Measurements from ENCODE around the gene RIPK1. TPM values are rescaled to one million over a fixed set of nuclear protein-coding genes. Genes with fewer than 3 reads are reported as not detected.
A peak's percentile ranks its signal among the peaks of the same experiment; 100 is the strongest.
"Not testable (repeated sequence)": the region's sequence is repeated elsewhere in the genome, so short reads cannot be mapped to it uniquely, and the experiment has no call there.

Gene RIPK1
- total RNA-seq, 3 donors from 2014 or later = 16.5 to 17.4 (median 16.6) TPM

DNA sequence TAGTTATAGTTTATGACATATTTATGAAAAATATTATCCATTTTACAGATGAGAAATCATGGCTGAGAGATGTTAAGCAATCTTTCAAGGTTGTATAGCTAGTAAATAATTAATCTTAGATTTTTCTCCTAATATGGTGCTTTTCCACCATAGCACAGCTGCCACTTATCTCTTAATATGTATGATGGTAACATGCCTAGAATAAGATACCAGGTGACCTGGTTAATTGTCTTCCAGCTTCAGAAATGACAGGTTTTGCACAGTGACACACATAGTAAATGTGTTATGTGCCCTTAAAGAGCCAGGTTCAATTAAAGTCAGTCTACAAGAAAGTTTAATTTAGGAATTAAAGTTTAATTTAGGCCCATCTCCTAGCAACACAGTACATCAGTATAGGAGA is 74.2 kb downstream of the RIPK1 start:
- Mint-ChIP-seq H3K27me3 (ENCODE audit: low read depth) (no peaks in the 10 kb centered on the region), H3K4me3 (no peak overlapping the region), H3K36me3 (ENCODE audit: insufficient read depth) (peaks cover 29% of the 10 kb centered on the region), H3K4me1 (ENCODE audit: low read depth) (no peaks in the 10 kb centered on the region), H3K9me3 (no peaks in the 10 kb centered on the region)
- no peak for DNase-seq
- no peak for ATAC-seq

DNA sequence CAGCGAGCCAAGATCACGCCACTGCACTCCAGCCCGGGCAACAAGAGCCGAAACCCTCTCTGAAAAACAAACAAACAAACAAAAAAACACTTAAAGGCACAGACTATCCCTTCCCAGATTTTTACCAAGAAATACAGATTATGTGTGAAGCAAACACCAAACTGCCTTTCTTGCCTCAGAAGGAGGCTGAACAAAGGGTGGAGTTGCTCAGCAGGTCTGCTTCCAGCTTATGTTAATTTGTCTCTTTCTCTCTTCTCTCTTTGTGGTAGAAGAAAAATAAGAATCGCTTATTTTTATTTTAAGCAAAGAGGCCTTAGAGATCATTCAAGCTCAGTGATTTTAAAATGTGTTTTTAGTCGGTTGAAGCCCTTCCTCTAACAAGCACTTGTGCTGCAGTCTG is 74.9 kb downstream of the RIPK1 start:
- Mint-ChIP-seq H3K4me1 (ENCODE audit: low read depth) (no peaks in the 10 kb centered on the region), H3K4me3 (no peak overlapping the region), H3K9me3 (no peaks in the 10 kb centered on the region), H3K27me3 (ENCODE audit: low read depth) (no peaks in the 10 kb centered on the region), H3K36me3 (ENCODE audit: insufficient read depth) (peaks cover 23% of the 10 kb centered on the region)
- ATAC-seq (no peak), DNase-seq (no peak)

DNA sequence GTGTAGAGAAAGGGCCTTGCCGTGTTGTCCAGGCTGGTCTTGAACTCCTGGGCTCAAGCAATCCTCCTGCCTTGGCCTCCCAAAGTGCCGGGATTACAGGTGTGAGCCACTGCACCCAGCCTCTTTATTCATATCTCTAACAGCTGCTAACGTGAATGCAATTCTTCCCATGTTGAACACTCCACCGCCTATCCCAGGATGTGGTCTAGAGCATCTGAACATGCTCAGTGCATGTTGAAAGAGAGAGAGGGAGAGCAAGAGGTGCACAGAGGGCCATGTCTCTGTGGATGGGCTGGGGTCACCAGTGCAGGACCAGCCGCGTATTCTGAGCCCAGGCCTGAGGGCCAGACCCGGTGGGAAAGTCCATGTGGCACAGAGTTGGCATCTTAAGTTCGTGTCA is 76.3 kb downstream of the RIPK1 start:
- Mint-ChIP-seq H3K36me3 (ENCODE audit: insufficient read depth) (peaks cover 16% of the 10 kb centered on the region), H3K9me3 (no peaks in the 10 kb centered on the region), H3K4me3 (no peak overlapping the region), H3K27me3 (ENCODE audit: low read depth) (no peaks in the 10 kb centered on the region), H3K4me1 (ENCODE audit: low read depth) (no peaks in the 10 kb centered on the region)
- no peak for ATAC-seq
- no peak for DNase-seq

DNA sequence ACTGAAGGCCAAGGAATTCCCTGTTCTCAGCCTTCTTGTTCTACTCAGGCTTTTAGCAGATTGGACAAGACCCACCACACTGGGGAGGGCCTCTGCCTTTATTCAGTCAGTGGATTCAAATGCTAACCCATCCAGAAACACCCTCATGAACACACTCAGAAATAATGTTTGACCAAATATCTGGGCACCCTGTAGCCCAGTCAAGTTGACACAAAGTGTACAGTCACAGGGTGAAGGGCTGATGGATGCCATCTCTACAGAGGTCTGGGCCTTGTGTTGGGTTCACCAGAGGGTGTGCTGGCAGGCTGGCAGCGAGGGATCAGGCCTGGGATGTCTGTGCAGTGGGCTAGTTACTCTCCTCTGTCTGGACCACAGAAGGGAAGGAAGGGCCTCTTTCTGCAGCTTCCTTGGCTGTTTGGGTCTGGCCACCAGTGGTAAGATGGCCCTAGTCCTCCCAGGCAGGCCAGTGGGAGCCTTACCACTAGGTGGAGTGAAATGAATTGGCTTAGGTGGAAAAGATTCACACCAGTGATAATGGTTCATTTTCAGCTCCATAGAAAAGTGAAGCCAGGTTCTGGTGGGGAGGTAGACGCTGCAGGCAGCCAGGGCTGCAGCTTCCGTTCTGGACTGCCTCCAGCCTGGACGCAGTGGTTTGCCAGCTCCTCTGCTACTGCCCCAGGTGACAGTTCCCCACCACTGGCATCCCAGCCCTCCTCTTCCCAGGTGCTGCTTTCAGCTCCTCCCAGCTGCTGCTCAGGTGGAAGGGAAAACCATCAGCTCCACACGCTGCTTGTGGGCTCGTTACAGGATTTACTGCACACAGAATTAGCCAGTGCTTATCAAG is 79.8 kb downstream of the RIPK1 start:
- peaks cover 12% of the 10 kb centered on the region for H3K36me3 Mint-ChIP-seq (ENCODE audit: insufficient read depth)
- no peaks in the 10 kb centered on the region for H3K4me1 Mint-ChIP-seq (ENCODE audit: low read depth)
- no peaks in the 10 kb centered on the region for H3K9me3 Mint-ChIP-seq
- H3K27me3 Mint-ChIP-seq (ENCODE audit: low read depth) = no peaks in the 10 kb centered on the region
- ATAC-seq = no peak
- no peak overlapping the region for H3K4me3 Mint-ChIP-seq
- no peak for DNase-seq

DNA sequence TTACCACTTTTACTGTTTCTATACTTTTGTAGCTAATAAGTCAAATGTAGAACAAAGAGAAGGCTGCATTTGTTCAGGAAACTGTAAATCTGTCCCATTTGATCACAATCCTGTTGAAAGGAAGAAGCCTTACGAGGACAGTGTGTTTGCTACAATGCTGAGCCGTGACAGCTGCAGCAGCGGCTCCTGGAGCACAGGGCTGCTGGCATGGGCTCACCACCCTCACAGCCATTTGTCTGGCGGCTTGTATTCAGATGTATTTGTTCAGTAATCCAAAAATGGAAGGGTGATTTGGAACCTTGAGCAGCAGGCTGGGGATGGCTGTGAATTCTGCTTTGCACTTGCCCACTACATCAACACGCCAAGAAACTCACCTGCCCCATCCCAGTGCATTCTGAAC is 83.4 kb downstream of the RIPK1 start:
- Mint-ChIP-seq H3K4me1 (ENCODE audit: low read depth) (peaks cover 4% of the 10 kb centered on the region), H3K36me3 (ENCODE audit: insufficient read depth) (peaks cover 9% of the 10 kb centered on the region), H3K9me3 (no peaks in the 10 kb centered on the region)

DNA sequence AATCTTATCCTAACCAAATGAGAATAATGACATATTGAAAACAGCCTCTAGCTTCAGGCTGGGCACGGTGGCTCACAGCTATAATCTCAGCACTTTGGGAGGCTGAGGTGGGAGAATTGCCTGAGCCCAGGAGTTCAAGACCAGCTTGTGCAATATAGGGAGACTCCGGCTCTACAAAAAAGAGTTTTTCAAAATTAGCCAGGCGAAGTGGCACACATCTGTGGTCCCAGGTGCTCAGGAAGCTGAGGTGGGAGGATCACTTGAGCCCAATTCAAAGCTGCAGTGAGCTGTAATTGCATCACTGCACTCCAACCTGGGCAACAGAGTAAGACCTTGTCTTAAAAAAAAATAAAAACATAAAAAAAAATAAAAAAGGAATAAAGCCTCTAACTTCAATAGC is 84.4 kb downstream of the RIPK1 start:
- DNase-seq (no peak), ATAC-seq (no peak)
- peaks cover 6% of the 10 kb centered on the region for H3K36me3 Mint-ChIP-seq (ENCODE audit: insufficient read depth)
- peaks cover 7% of the 10 kb centered on the region for H3K27me3 Mint-ChIP-seq (ENCODE audit: low read depth)
- no peaks in the 10 kb centered on the region for H3K9me3 Mint-ChIP-seq
- H3K4me3 Mint-ChIP-seq = no peak overlapping the region
- H3K4me1 Mint-ChIP-seq (ENCODE audit: low read depth) = peaks cover 7% of the 10 kb centered on the region

More for the DNA sequence above, 83.4 kb downstream of the RIPK1 start:
- DNase-seq = no peak
- no peak for ATAC-seq
- Mint-ChIP-seq H3K4me3 (no peak overlapping the region), H3K27me3 (ENCODE audit: low read depth) (peaks cover 7% of the 10 kb centered on the region)

DNA sequence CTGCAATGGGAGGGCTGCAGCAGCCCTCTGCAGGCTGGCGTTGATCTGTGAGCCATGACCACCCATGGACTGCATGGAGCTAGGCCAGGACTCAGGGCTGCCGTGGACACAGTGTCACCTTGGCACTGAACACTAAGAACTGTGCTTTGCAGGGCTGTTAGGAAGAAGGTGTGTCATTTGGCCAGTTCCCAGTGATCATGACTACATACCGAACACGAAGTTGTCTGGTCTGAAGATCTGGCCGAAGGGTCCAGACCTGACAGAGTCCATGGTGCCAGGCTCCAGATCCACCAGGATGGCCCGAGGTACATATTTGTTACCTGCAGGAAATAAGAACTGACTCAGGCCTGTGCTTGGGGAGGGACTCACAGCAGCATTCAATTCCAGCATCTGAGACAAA is 87.1 kb downstream of the RIPK1 start:
- H3K9me3 Mint-ChIP-seq; ATAC-seq; H3K36me3 Mint-ChIP-seq (ENCODE audit: insufficient read depth); DNase-seq; H3K4me3 Mint-ChIP-seq; H3K27me3 Mint-ChIP-seq (ENCODE audit: low read depth): not testable (repeated sequence)
- H3K4me1 Mint-ChIP-seq (ENCODE audit: low read depth) = peaks cover 20% of the 10 kb centered on the region

DNA sequence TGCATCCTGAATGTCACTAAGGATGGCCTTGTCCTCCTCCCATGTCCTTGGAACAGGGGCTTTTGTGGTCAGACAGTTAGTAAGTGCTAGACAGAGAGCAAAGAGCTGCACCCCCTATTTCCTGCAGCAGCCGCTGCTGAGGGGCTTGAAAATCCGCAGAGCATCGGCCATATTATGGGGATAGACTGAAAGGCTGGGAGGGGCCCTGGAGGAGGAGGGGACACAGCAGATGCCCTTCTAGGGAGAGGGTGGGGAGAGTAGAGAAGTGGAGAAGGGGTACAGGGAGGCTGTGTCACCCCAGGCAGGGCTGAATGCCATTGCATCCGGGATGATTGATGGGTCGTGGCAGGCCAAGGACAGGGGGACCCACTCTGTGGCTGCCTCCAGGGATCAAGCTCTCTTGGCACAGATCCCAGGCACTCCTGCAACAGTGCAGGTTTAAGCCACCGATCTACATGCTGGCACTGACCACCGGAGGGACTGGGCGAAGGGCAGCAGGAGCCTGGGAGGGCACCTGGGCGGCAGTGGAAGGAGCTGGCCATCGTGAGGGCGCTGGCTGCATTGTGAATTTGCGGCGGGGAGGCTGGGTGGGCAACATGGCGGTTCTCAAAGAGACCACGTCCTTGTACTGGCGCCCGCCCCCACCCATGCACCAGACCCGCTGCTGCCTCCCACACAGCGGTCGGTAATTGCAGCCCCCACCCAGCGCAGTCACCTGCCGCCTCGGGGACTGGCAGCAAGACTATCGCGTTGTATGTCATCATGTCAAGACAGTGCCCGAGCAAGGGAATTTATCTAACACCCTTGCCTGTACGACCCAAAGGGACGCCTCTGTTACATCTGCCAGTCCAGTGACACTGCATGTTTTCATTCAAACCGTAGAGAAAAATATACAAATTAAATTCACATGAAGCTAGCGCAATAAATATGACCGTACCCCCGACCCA is 88.2 kb downstream of the RIPK1 start:
- peak overlapping the region; percentile 85 for H3K4me3 Mint-ChIP-seq
- peak; percentile 3 to 25 for ATAC-seq
- H3K4me1 Mint-ChIP-seq (ENCODE audit: low read depth) = peaks cover 24% of the 10 kb centered on the region
- H3K9me3 Mint-ChIP-seq; H3K36me3 Mint-ChIP-seq (ENCODE audit: insufficient read depth); H3K27me3 Mint-ChIP-seq (ENCODE audit: low read depth): not testable (repeated sequence)
- peak; percentile 24 for DNase-seq

DNA sequence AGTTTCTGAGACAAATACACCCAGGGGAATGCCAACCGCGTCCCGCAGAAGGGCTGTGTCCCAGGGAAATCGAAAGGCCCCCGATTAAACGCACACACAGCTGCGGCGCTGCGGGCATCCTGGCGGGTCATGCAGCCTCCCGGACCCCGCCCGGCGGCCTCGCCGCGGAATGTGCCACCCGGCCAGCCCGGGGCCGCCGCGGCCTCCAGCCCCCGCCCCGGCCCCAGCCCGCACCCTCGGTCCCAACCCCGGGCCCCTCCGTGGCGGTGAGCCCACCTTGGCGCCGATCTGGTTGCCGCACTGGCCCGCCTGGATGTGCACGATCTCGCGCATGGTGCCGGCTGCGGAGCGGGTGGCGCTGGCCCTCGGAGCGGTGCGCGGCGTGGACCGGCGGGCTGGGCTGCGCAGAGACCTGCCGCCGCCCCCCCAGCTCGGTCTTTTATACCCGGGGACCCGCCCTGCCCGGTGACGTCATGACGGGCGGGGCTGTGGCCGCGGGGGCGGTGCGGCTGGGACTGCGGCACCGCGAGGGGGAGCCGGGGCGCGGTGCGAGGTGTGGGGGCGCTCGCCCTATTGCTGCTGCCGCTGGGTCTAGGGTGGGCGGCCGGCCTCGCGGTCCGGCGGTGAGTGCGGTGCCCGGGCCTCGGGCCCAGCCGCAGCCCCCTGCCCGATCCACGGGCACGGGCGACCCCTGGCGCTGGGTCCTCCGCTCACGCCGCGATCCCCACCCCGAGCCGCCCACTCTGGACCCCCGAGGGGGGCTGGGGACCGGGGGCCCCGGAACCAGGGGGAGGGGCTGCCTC is 89.0 kb downstream of the RIPK1 start, which contains the start of gene TUBB2A:
TUBB2A (minus strand) TSS at position 414 of the 803 bp plus-strand sequence; CDS start at position 333, 81 bp downstream.
- Mint-ChIP-seq H3K4me3 (peak within 1 kb of the TSS; percentile 85), H3K36me3 (ENCODE audit: insufficient read depth) (peaks cover 6% of the 10 kb centered on the region), H3K4me1 (ENCODE audit: low read depth) (peaks cover 27% of the 10 kb centered on the region), H3K27me3 (ENCODE audit: low read depth) (peaks cover 7% of the 10 kb centered on the region), H3K9me3 (no peaks in the 10 kb centered on the region)
- peak; percentile 89 for DNase-seq
- ATAC-seq = peak; percentile 80

DNA sequence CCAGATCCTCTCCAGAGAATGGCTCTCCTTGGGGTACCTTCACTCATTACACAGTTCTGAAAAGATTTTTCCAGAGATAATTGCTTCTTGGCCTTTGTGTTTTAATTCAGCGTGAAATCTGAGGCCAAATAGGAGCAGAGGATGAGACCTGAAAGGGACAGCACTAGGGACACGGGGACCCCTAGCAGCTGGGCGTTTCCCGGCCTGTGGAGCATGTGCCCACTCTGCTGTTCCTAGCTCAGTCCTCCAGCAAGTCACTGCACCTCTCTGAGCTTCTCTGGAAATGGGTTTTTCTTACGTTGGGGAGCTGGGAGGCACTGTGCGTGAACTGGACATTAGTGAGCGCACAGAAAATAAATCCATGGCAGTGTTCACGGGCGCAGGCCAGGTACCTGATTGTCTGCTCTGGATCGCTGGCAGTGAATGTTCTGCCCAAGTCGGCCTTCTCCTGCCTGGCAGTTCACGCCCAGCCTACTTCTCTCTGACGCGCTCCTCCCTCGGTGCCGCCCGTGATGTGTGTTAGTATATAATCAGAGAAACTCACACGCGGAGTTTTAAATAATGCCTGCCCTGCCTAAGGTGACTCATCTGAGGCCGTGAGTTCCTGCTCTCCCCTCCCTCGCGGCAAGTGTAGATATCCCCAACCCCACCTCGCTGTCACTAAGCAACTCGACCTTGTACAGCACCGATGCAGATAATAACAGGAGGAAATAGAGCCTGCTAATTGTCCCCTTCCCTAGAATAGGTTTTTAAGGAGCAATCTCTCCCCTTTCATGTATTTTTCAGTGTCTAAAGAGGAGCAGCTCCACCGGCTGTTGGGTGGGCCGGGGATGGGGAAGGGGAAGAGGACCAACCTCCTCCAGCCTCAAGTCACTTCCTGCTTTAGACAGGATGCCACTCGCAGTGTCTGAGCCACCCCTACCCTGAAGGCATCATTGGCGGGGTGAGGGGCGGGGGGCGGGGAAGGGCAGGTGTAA is 91.8 kb downstream of the RIPK1 start:
- H3K27me3 Mint-ChIP-seq (ENCODE audit: low read depth) = peaks cover 9% of the 10 kb centered on the region
- no peaks in the 10 kb centered on the region for H3K9me3 Mint-ChIP-seq
- H3K36me3 Mint-ChIP-seq (ENCODE audit: insufficient read depth) = peaks cover under 1% of the 10 kb centered on the region
- no peak overlapping the region for H3K4me3 Mint-ChIP-seq
- peaks cover 34% of the 10 kb centered on the region for H3K4me1 Mint-ChIP-seq (ENCODE audit: low read depth)
- DNase-seq (peak; percentile 67), ATAC-seq (peak; percentile 26 to 47)

DNA sequence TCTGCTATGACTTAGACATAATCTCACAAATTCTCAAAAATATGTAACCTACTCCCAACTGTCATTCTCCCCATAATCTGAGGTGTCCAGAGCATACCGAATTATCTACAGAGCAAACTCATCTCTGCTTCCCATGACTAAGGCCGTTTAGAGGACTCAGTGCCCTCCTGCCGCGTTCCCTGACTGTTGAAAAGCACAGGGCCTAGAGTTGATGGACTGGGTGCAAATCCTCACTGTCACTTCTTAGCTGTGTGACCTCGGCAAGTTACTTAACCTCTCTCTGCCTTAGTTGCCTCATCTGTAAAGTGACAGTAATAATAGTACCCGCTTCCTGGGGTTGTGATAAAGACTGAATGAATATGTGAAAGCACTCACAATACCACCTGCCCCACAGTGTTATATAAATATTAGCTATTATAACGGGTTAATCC is 93.8 kb downstream of the RIPK1 start:
- H3K36me3 Mint-ChIP-seq (ENCODE audit: insufficient read depth) = no peaks in the 10 kb centered on the region
- H3K9me3 Mint-ChIP-seq = no peaks in the 10 kb centered on the region
- H3K4me1 Mint-ChIP-seq (ENCODE audit: low read depth) = peaks cover 27% of the 10 kb centered on the region
- H3K4me3 Mint-ChIP-seq = peak overlapping the region; percentile 66
- DNase-seq (no peak), ATAC-seq (peak in 1 of 2 donors; percentile 17)
- peaks cover 2% of the 10 kb centered on the region for H3K27me3 Mint-ChIP-seq (ENCODE audit: low read depth)

DNA sequence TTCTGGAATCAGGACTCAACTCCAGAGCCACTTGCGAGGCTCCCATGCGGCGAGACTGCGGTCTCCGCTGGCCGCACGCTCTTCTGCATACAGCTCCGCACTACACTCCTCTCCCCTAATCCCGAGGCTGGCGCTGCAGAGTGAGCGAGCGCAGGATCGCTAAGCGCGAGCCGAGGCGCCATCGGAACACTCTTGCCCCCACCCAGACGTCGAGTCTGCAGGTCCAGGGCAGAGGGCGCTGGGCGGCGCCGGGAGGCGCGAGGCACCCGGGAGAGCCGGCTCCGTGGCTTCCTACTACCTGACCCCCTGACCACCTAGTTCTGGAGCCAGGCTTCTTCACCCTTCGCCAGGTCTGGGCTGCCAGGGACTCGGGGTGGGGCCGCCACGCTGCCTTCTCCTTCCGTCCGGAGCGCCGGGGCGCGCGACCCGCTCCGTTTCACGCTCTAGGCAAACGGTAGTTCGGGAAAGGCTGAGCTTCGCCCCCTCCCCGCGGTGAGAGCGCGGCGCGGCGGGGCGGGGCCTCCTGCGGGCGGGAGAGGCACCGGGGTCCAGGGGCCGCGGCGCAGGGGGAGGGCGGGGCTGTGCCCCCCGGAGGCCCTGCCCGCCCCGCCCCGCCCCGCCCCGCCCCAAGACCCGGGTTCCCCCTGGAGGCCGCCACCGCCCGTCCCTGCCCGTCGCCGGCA is 94.4 kb downstream of the RIPK1 start:
- peak; percentile 76 for ATAC-seq
- DNase-seq = peak; percentile 45
- peak overlapping the region; percentile 81 for H3K4me3 Mint-ChIP-seq
- no peaks in the 10 kb centered on the region for H3K9me3 Mint-ChIP-seq
- peaks cover 5% of the 10 kb centered on the region for H3K27me3 Mint-ChIP-seq (ENCODE audit: low read depth)
- peaks cover 27% of the 10 kb centered on the region for H3K4me1 Mint-ChIP-seq (ENCODE audit: low read depth)
- no peaks in the 10 kb centered on the region for H3K36me3 Mint-ChIP-seq (ENCODE audit: insufficient read depth)
